H1 (cell line): ENCODE measurements around the gene FOXN1. TPM values are rescaled to one million over a fixed set of nuclear protein-coding genes. Genes with fewer than 3 reads are reported as not detected.

Experiments
- CHD7 ChIP-seq: fragments of 300-600 bp; sonication (generic); IDR thresholded peaks from 2 replicates; pipeline ENCODE4 v1.7.1; 2012; ENCODE audit warnings: low read length, moderate library complexity, mild to moderate bottlenecking, inconsistent platforms; ENCODE audit not compliant: insufficient replicate concordance
- POU5F1 ChIP-seq: IDR thresholded peaks from 2 replicates; pipeline ENCODE4 v1.6.1; 2011; ENCODE audit warnings: low read depth, mild to moderate bottlenecking, low read length, moderate library complexity
- SAP30 ChIP-seq: fragments of 300-600 bp; sonication (generic); IDR thresholded peaks from 2 replicates; pipeline ENCODE4 v1.7.1; 2012; ENCODE audit warnings: low read length, moderate library complexity, mild to moderate bottlenecking, inconsistent platforms; ENCODE audit not compliant: insufficient read depth, insufficient replicate concordance
- polyA plus RNA-seq, 7 experiments: library from polyadenylated mRNA; depleted of rRNA in 3 of 7; stranded (reverse) in 5 of 7; unstranded in 2 of 7; fragments of >200 nt in 5 of 7; fragments of 200-250 nt in 2 of 7; gene quantifications; 1 replicate in 5 of 7; 2 replicates in 1 of 7; 4 replicates in 1 of 7; pipeline versions ENCODE4 v1.2.1 to v1.2.3, GENCODE V29; 2011 to 2013; ENCODE audit warnings: missing spikeins in 2 of 7, mixed read lengths in 2 of 7
- total RNA-seq: library from RNA; stranded (reverse); fragmentation: NEBNext Ultra II Directional; extraction: Animal tissue kit (Norgen Biotek cat#: 25700); gene quantifications from 2 replicates; pipeline ENCODE4 v1.2.1, GENCODE V29; 2021

Gene FOXN1
- total and polyA plus RNA-seq, 2 of the 8 experiments (the other 6 are each of a cell fraction or from before 2014, with no cell fraction given) = not detected

GRCh38 chr17:28527181-28527681 is 21.1 kb downstream of the FOXN1 start (continued):
- no peak for TF ChIP-seq CHD7
- TF ChIP-seq SAP30 = no peak
- no peak for TF ChIP-seq POU5F1
